Measurements from ENCODE around the gene BLVRA. TPM values are rescaled to one million over a fixed set of nuclear protein-coding genes. Genes with fewer than 3 reads are reported as not detected.
A peak's percentile ranks its signal among the peaks of the same experiment; 100 is the strongest.
"Not testable (repeated sequence)": the region's sequence is repeated elsewhere in the genome, so short reads cannot be mapped to it uniquely, and the experiment has no call there.

BLVRA gene
- total RNA-seq, 6 donors from 2014 or later: 77.5 to 112 (median 105) TPM

- no peak for TF ChIP-seq EP300 (IDR thresholded peaks at IDR 0.05)
- TF ChIP-seq, protein P1, sequence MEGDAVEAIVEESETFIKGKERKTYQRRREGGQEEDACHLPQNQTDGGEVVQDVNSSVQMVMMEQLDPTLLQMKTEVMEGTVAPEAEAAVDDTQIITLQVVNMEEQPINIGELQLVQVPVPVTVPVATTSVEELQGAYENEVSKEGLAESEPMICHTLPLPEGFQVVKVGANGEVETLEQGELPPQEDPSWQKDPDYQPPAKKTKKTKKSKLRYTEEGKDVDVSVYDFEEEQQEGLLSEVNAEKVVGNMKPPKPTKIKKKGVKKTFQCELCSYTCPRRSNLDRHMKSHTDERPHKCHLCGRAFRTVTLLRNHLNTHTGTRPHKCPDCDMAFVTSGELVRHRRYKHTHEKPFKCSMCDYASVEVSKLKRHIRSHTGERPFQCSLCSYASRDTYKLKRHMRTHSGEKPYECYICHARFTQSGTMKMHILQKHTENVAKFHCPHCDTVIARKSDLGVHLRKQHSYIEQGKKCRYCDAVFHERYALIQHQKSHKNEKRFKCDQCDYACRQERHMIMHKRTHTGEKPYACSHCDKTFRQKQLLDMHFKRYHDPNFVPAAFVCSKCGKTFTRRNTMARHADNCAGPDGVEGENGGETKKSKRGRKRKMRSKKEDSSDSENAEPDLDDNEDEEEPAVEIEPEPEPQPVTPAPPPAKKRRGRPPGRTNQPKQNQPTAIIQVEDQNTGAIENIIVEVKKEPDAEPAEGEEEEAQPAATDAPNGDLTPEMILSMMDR (IDR thresholded peaks at IDR 0.05): peak in 3 of 6 experiments; percentile 16 to 45 (median 35)
- peak; percentile 66 to 81 for TF ChIP-seq POLR2AphosphoS5 (IDR thresholded peaks at IDR 0.05)
- peak in 3 of 4 donors; percentile 44 to 62 (median 45) for TF ChIP-seq POLR2A (IDR thresholded peaks at IDR 0.05)
- H3K36me3 ChIP-seq: no peaks in the 10 kb centered on the region
- 0 to 2% methylated on average over 37 to 64 of the region's 66 CpGs for WGBS, 2 donors
- no peaks in the 10 kb centered on the region for H3K9me3 ChIP-seq
- no peaks in the 10 kb centered on the region for H3K27me3 ChIP-seq
- peak within 1 kb of the TSS; percentile 78 to 90 (median 82) for H3K27ac ChIP-seq
- peaks cover 9 to 20% (median 17%) of the 10 kb centered on the region in 4 donors for H3K4me1 ChIP-seq
- ATAC-seq (ENCODE audit: low FRiP score in 2 of 2) (peak; percentile 98 to 100), DNase-seq (peak; percentile 89 to 94)
- H3K4me3 ChIP-seq: peak within 1 kb of the TSS; percentile 63 to 92 (median 86)
Measured at GRCh38 chr7:43729214-43729923, 29.1 kb upstream of the BLVRA start, which contains the start of gene COA1. Gene COA1, minus strand, starts transcription at chr7:43729523. Its CDS starts 80,909 bp downstream, at chr7:43648614.

GRCh38 chr7:43729924-43730248 lies 28.6 kb upstream of the BLVRA start:
- no peaks in the 10 kb centered on the region for H3K36me3 ChIP-seq
- WGBS, 2 donors: 22 to 23% methylated on average over 4 of the region's 4 CpGs
- ATAC-seq (ENCODE audit: low FRiP score in 2 of 2): peak in 1 of 2 donors; percentile 7
- H3K4me1 ChIP-seq: peaks cover 9 to 20% (median 17%) of the 10 kb centered on the region in 4 donors
- H3K27ac ChIP-seq: peak overlapping the region; percentile 78 to 90 (median 82)
- H3K4me3 ChIP-seq: peak overlapping the region; percentile 63 to 92 (median 86)
- DNase-seq: no peak
- no peaks in the 10 kb centered on the region for H3K9me3 ChIP-seq
- H3K27me3 ChIP-seq: no peaks in the 10 kb centered on the region
- TF ChIP-seq, protein P1 (IDR thresholded peaks at IDR 0.05): no peak
- TF ChIP-seq EP300 (IDR thresholded peaks at IDR 0.05) (no peak), POLR2A (IDR thresholded peaks at IDR 0.05) (no peak), POLR2AphosphoS5 (IDR thresholded peaks at IDR 0.05) (no peak)

- not testable (repeated sequence) for H3K9me3 ChIP-seq; ATAC-seq (ENCODE audit: low FRiP score in 2 of 2); H3K4me3 ChIP-seq; DNase-seq; H3K27me3 ChIP-seq; H3K27ac ChIP-seq; H3K36me3 ChIP-seq
- H3K4me1 ChIP-seq: peaks cover 9 to 20% (median 16%) of the 10 kb centered on the region in 4 donors
- 92% methylated on average over 3 of the region's 3 CpGs for WGBS, 2 donors
Measured at GRCh38 chr7:43731494-43731893, 27.0 kb upstream of the BLVRA start.

DNA sequence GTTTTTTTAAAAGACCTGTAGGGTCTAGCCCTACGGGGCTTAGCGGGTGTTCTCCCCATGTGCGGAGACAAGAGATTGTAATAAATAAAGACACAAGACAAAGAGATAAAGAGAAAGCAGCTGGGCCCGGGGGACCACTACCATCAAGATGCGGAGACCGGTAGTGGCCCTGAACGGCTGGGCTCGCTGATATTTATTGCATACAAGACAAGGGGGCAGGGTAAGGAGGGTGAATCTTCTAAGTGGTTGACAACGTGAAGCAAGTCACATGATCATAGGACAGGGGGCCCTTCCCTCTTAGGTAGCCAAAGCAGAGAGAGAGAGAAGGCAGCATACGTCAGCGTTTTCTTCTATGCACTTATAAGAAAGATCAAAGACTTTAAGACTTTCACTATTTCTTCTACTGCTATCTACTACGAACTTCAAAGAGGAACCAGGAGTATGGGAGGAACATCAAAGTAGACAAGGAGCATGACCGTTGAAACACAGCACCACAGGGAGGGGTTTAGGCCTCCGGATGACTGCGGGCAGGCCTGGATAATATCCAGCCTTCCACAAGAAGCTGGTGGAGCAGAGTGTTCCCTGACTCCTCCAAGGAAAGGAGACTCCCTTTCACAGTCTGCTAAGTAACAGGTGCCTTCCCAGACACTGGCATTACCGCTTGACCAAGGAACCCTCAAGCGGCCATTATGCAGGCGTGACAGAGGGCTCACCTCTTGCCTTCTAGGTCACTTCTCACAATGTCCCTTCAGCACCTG lies 23.7 kb upstream of the BLVRA start:
- not testable (repeated sequence) for H3K36me3 ChIP-seq; H3K27me3 ChIP-seq; H3K4me3 ChIP-seq; H3K9me3 ChIP-seq; DNase-seq; H3K4me1 ChIP-seq; ATAC-seq (ENCODE audit: low FRiP score in 2 of 2); H3K27ac ChIP-seq
- 77 to 80% methylated on average over 18 of the region's 18 CpGs for WGBS, 2 donors

DNA sequence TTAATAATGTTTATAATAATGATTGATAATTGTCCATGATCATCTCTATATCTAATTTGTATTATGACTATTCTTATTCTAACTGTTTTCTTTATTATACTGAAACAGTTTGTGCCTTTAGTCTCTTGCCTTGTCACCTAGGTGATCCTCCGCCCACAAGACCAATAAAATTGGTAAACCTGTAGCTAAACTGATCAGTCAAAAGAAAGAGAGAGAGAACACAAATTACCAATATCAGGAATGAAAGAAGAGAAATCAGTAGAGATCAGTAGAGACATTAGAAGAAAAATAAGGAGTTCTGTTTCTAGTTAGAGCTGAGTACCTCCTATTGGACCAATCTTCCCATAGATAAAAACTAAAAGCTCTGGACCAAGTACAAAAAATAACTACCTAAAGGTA lies 23.1 kb upstream of the BLVRA start:
- Histone ChIP-seq H3K27ac (no peak overlapping the region), H3K36me3 (no peaks in the 10 kb centered on the region), H3K4me1 (no peaks in the 10 kb centered on the region), H3K4me3 (no peak overlapping the region), H3K9me3 (no peaks in the 10 kb centered on the region), H3K27me3 (no peaks in the 10 kb centered on the region)
- ATAC-seq (ENCODE audit: low FRiP score in 2 of 2): no peak
- WGBS, 2 donors: 88 to 93% methylated on average over 1 of the region's 1 CpG
- TF ChIP-seq EP300 (IDR thresholded peaks at IDR 0.05) (no peak), POLR2A (IDR thresholded peaks at IDR 0.05) (no peak), POLR2AphosphoS5 (IDR thresholded peaks at IDR 0.05) (no peak)
- TF ChIP-seq, protein P1 (IDR thresholded peaks at IDR 0.05): no peak
- no peak for DNase-seq

Data from upper lobe of left lung (tissue), 6 donors.